ENCODE results near the gene STMN1.

Gene STMN1

DNA sequence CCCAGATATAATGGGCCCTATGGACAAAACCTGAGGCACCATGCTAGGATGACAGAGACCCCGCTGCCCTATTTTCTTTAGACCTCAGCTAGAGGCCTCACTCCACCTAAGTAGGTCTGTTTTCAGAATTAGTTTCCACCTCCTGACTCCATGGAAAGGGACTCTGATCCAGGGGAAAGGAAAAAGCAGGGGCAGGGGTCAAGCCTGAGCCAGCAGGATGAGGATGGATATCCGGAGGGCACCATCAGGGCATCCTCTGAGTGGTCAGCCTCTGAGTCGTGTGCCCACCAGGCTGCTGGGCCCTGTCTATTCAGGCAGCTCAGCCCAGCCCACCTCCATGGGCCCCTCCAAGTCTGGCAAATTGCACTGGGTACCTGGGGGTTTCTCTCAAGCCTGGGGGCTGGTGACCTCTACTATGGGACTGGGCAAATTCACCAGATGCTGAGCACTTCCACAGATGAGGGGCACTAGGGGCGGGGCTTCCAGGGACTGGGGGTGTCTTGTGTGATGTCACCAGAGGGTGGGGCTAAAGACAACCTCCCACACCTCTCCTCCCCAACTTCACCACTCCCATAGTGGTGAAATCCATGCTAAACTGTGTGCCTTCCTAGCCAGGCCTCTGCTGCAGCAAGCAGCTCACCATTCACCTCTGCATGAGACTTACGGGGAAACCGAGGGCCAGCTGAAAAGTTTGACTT, 36.2 kb downstream of the STMN1 start:
- DNase-seq (ENCODE audit: low read depth), result no peak

GRCh38 chr1:25867210-25867991, 38.8 kb downstream of the STMN1 start:
- DNase-seq (ENCODE audit: low read depth), result no peak

GRCh38 chr1:25866288-25866687, 39.9 kb downstream of the STMN1 start:
- no peak for DNase-seq (ENCODE audit: low read depth)

GRCh38 chr1:25864434-25864833, 41.8 kb downstream of the STMN1 start:
- no peak for DNase-seq (ENCODE audit: low read depth)

- no peak for DNase-seq (ENCODE audit: low read depth)
Measured at GRCh38 chr1:25863486-25864262, 42.5 kb downstream of the STMN1 start.

DNA sequence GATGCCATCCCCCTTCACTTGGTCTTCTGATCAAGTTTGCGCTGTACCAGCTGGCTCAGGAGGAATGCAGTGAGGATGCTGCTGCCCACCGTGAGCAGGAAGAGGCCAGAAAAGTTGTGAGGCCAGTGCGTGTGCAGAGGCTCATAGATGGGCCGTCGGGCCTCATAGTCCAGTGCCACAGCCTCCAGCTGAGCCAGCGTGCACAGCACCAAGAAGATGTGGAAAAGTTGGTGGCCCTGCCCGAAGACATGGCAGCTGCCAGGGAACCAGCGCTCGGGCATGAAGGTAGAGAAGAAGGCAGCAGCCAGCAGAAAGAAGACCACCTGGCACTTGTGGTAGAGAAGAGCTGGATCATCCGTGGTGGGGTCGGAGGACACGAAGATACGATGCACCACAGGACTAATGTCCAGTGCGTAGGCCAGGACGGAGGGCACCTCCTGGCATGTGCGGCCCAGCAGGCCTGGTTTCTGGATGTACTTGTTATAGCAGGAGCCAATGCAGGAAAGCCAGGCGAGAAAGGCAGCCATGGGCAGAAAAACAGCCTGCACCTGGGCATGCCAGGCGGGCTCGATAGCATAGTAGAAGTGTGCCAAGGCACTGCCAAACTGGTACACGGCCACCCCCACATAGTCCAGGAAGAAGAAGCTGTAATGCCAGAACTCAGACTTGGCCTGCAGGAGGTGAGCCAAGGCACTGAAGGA, 43.3 kb downstream of the STMN1 start:
- DNase-seq (ENCODE audit: low read depth), result no peak

- DNase-seq (ENCODE audit: low read depth), result no peak
Measured at GRCh38 chr1:25861316-25862286, 44.6 kb downstream of the STMN1 start.

GRCh38 chr1:25858906-25859789, 47.1 kb downstream of the STMN1 start, which contains the start of gene AUNIP:
Gene AUNIP, minus strand, starts transcription at chr1:25859457. Its CDS starts 100 bp downstream, at chr1:25859357.
- peak; percentile 82 for DNase-seq (ENCODE audit: low read depth)

GRCh38 chr1:25858494-25858893, 47.7 kb downstream of the STMN1 start:
- no peak for DNase-seq (ENCODE audit: low read depth)

GRCh38 chr1:25856856-25857255, 49.4 kb downstream of the STMN1 start:
- DNase-seq (ENCODE audit: low read depth), result no peak

GRCh38 chr1:25854554-25854953, 51.7 kb downstream of the STMN1 start:
- no peak for DNase-seq (ENCODE audit: low read depth)
